Right lung (tissue), 5 donors: Measurements from ENCODE around the gene TMPRSS2. TPM values are rescaled to one million over a fixed set of nuclear protein-coding genes. Genes with fewer than 3 reads are reported as not detected.

Experiments used
- DNase-seq, 2 donors: peaks; one replicate each; pipeline ENCODE4 v3.0.0-alpha.2; 2013
- polyA plus RNA-seq, 5 donors: library from polyadenylated mRNA; unstranded; fragments of 120-200 nt; gene quantifications; one replicate each; pipeline versions ENCODE4 v1.2.1 to v1.2.3, GENCODE V29; 2013; ENCODE audit warnings: inconsistent platforms in 1 of 5, low replicate concordance in 1 of 5; ENCODE audit not compliant: insufficient read length in 5 of 5, insufficient read depth in 1 of 5

Gene TMPRSS2
- polyA plus RNA-seq, 5 donors, result 47.6 to 58.0 (median 50.4) TPM

- no peak for DNase-seq
Measured at GRCh38 chr21:41518757-41519156, 10.8 kb upstream of the TMPRSS2 start.

GRCh38 chr21:41511858-41512257 lies 3.9 kb upstream of the TMPRSS2 start:
- DNase-seq, result no peak

- no peak for DNase-seq
Measured at GRCh38 chr21:41510500-41510899, 2.5 kb upstream of the TMPRSS2 start.

GRCh38 chr21:41509733-41510132 lies 1.8 kb upstream of the TMPRSS2 start:
- no peak for DNase-seq

- DNase-seq, result no peak
Measured at GRCh38 chr21:41509145-41509496, 1.2 kb upstream of the TMPRSS2 start.

GRCh38 chr21:41508415-41509144 lies 622 bp upstream of the TMPRSS2 start:
- DNase-seq, result no peak

GRCh38 chr21:41506611-41507520 lies 1.1 kb downstream of the TMPRSS2 start:
- DNase-seq, result no peak

GRCh38 chr21:41506005-41506594 lies 1.9 kb downstream of the TMPRSS2 start:
- no peak for DNase-seq

- DNase-seq, result no peak
Measured at GRCh38 chr21:41504030-41504429, 3.9 kb downstream of the TMPRSS2 start.

GRCh38 chr21:41503331-41503730 lies 4.6 kb downstream of the TMPRSS2 start:
- no peak for DNase-seq

GRCh38 chr21:41501919-41502318 lies 6.0 kb downstream of the TMPRSS2 start:
- DNase-seq, result no peak

- no peak for DNase-seq
Measured at GRCh38 chr21:41500931-41501381, 7.0 kb downstream of the TMPRSS2 start.

GRCh38 chr21:41500363-41500762 lies 7.6 kb downstream of the TMPRSS2 start:
- DNase-seq, result no peak

GRCh38 chr21:41499920-41500319 lies 8.0 kb downstream of the TMPRSS2 start:
- no peak for DNase-seq

GRCh38 chr21:41497788-41498187 lies 10.2 kb downstream of the TMPRSS2 start:
- no peak for DNase-seq

- no peak for DNase-seq
Measured at GRCh38 chr21:41497008-41497407, 10.9 kb downstream of the TMPRSS2 start.

GRCh38 chr21:41494242-41494641 lies 13.7 kb downstream of the TMPRSS2 start:
- DNase-seq, result no peak

GRCh38 chr21:41491412-41491811 lies 16.5 kb downstream of the TMPRSS2 start:
- DNase-seq, result no peak

GRCh38 chr21:41490330-41490729 lies 17.6 kb downstream of the TMPRSS2 start:
- DNase-seq, result no peak

- no peak for DNase-seq
Measured at GRCh38 chr21:41489329-41489728, 18.6 kb downstream of the TMPRSS2 start.

- DNase-seq, result no peak
Measured at GRCh38 chr21:41488080-41488479, 19.9 kb downstream of the TMPRSS2 start.

- no peak for DNase-seq
Measured at GRCh38 chr21:41487082-41487481, 20.9 kb downstream of the TMPRSS2 start.

- DNase-seq, result no peak
Measured at GRCh38 chr21:41483973-41484372, 24.0 kb downstream of the TMPRSS2 start.
